Adrenal gland (tissue), 12 donors: ENCODE data around the gene TTC34. TPM values are rescaled to one million over a fixed set of nuclear protein-coding genes. Genes with fewer than 3 reads are reported as not detected.

Source experiments
- DNase-seq, 7 donors: peaks; one replicate each; pipeline ENCODE4 v3.0.0-alpha.2; 2019 to 2020
- H3K27ac ChIP-seq, 5 donors: fragments of 200-600 bp; sonication (generic) in 4 of 5; 1 replicate in 3 of 5; 2 replicates in 2 of 5; pipeline versions ENCODE4 v1.5.1 to v1.8.0; 2016 to 2020; ENCODE audit warnings: mild to moderate bottlenecking in 1 of 5
- H3K27me3 ChIP-seq: fragments of 200-600 bp; 2 replicates; pipeline ENCODE4 v1.8.0; 2021
- H3K36me3 ChIP-seq, 2 donors: fragments of 200-600 bp; replicated peaks in 1 of 2; 1 replicate in 1 of 2; 2 replicates in 1 of 2; pipeline versions ENCODE4 v1.5.1 to v1.8.0; 2018 to 2022
- H3K4me1 ChIP-seq, 2 donors: fragments of 200-600 bp; replicated peaks in 1 of 2; 1 replicate in 1 of 2; 2 replicates in 1 of 2; pipeline versions ENCODE4 v1.5.1 to v1.8.0; 2018 to 2021
- H3K4me3 ChIP-seq, 4 donors: fragments of 200-600 bp; sonication (generic) in 3 of 4; one replicate each; pipeline ENCODE4 v1.5.1; 2016 to 2018
- H3K9me3 ChIP-seq, 3 donors: fragments of 200-600 bp; sonication (generic) in 1 of 3; replicated peaks in 1 of 3; 1 replicate in 2 of 3; 2 replicates in 1 of 3; pipeline versions ENCODE4 v1.5.1 to v1.8.0; 2016 to 2021
- POLR2A ChIP-seq, 2 donors: fragments of 450-650 bp; IDR thresholded peaks; one replicate each; pipeline ENCODE4 v1.6.1; 2017; ENCODE audit warnings: antibody characterized with exemption in 2 of 2, mild to moderate bottlenecking in 2 of 2, moderate library complexity in 1 of 2
- WGBS, 4 donors: extraction: QIAGEN DNeasy Blood & Tissue Kit in 2 of 4; methylation state at CpG; one replicate each; pipeline versions ENCODE4 v1.1.5 to v1.1.7; 2013 to 2017; 5-methylcytosine and 5-hydroxymethylcytosine counted together
- intact Hi-C, 2 donors: fragments of 100-400 bp; cut with DNase I; formaldehyde crosslinking; loops; one replicate each; pipeline versions ENCODE4 v1.14.1 to v1.15.0; 2022 to 2023
- polyA plus RNA-seq, 3 donors: library from polyadenylated mRNA; stranded (reverse); fragments of 200-250 nt in 2 of 3; fragments of 350-450 nt in 1 of 3; fragmentation: Illumina TruSeq in 1 of 3; extraction: RNeasy Lipid Tissue Mini Kit (QIAGEN cat#74804) in 1 of 3; gene quantifications; one replicate each; pipeline ENCODE4 v1.2.3, GENCODE V29; 2013 to 2014
- total RNA-seq, 9 donors: library from RNA; depleted of rRNA in 4 of 9; stranded (reverse); fragments of >200 nt in 4 of 9; fragments of 120-200 nt in 1 of 9; fragmentation: NEBNext Ultra II Directional in 1 of 9; extraction: Animal tissue kit (Norgen Biotek cat#: 25700) in 1 of 9; gene quantifications; one replicate each; pipeline versions ENCODE4 v1.1.0 to v1.2.4, GENCODE V29; 2013 to 2023
- TF ChIP-seq, protein P1 (sequence below), 6 experiments: fragments of 450-650 bp in 4 of 6; fragments of 200-600 bp in 2 of 6; sonication (generic) in 1 of 6; IDR thresholded peaks; 1 replicate in 5 of 6; 2 replicates in 1 of 6; pipeline versions ENCODE4 v1.5.1 to v1.8.0; 2016 to 2021; ENCODE audit warnings: antibody characterized with exemption in 6 of 6, mild to moderate bottlenecking in 2 of 6, moderate library complexity in 1 of 6
- donor health status: healthy with polysubstance abuse.
- donor health status: Bipolar disorder and iron deficiency.
- donor health status: DM: yes; HTN: yes; CAD: no.
- donor health status: DM: no; HTN: no; CAD: no.
- donor health status: DM: no; HTN: no; CAD: no.
- donor health status: DM: yes; HTN: yes; CAD: no.

Gene TTC34
- total and polyA plus RNA-seq, 12 donors: 0.12 to 1.9 (median 0.47) TPM

- Histone ChIP-seq H3K4me3 (no peak overlapping the region), H3K27ac (no peak overlapping the region), H3K4me1 (no peaks in the 10 kb centered on the region), H3K9me3 (no peaks in the 10 kb centered on the region), H3K27me3 (peaks cover 4% of the 10 kb centered on the region), H3K36me3 (no peaks in the 10 kb centered on the region)
- DNase-seq: peak in 1 of 7 donors; percentile 3
- WGBS, 4 donors: 83 to 87% (median 86%) methylated on average over 8 to 15 of the region's 15 CpGs; no CpG with 5 or more reads in 1 of the 4 donors
- intact Hi-C loops: no loop called here
- TF ChIP-seq, protein P1, sequence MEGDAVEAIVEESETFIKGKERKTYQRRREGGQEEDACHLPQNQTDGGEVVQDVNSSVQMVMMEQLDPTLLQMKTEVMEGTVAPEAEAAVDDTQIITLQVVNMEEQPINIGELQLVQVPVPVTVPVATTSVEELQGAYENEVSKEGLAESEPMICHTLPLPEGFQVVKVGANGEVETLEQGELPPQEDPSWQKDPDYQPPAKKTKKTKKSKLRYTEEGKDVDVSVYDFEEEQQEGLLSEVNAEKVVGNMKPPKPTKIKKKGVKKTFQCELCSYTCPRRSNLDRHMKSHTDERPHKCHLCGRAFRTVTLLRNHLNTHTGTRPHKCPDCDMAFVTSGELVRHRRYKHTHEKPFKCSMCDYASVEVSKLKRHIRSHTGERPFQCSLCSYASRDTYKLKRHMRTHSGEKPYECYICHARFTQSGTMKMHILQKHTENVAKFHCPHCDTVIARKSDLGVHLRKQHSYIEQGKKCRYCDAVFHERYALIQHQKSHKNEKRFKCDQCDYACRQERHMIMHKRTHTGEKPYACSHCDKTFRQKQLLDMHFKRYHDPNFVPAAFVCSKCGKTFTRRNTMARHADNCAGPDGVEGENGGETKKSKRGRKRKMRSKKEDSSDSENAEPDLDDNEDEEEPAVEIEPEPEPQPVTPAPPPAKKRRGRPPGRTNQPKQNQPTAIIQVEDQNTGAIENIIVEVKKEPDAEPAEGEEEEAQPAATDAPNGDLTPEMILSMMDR (IDR thresholded peaks at IDR 0.05): no peak
- TF ChIP-seq POLR2A (IDR thresholded peaks at IDR 0.05): no peak
Observed at GRCh38 chr1:2606396-2606880, 195.1 kb downstream of the TTC34 start.

- DNase-seq: peak in 3 of 7 donors; percentile 5 to 14 (median 11)
- no peak overlapping the region for H3K4me3 ChIP-seq
- intact Hi-C loops: no loop called here
- no peak overlapping the region for H3K27ac ChIP-seq
- H3K4me1 ChIP-seq: no peaks in the 10 kb centered on the region
- H3K27me3 ChIP-seq: peaks cover 4% of the 10 kb centered on the region
- TF ChIP-seq POLR2A (IDR thresholded peaks at IDR 0.05): no peak
- TF ChIP-seq, protein P1 (IDR thresholded peaks at IDR 0.05): no peak
- 76 to 84% (median 79%) methylated on average over 10 to 48 of the region's 48 CpGs for WGBS, 4 donors
- no peaks in the 10 kb centered on the region for H3K36me3 ChIP-seq
- H3K9me3 ChIP-seq: no peaks in the 10 kb centered on the region
Observed at GRCh38 chr1:2605509-2606395, 195.7 kb downstream of the TTC34 start.

GRCh38 chr1:2604844-2605508 is 196.5 kb downstream of the TTC34 start:
- H3K4me1 ChIP-seq: no peaks in the 10 kb centered on the region
- peak in 2 of 7 donors; percentile 5 to 12 for DNase-seq
- no peaks in the 10 kb centered on the region for H3K36me3 ChIP-seq
- WGBS, 4 donors: 72 to 85% (median 82%) methylated on average over 6 to 14 of the region's 14 CpGs
- peaks cover 4% of the 10 kb centered on the region for H3K27me3 ChIP-seq
- H3K9me3 ChIP-seq: no peaks in the 10 kb centered on the region
- no peak overlapping the region for H3K27ac ChIP-seq
- no peak overlapping the region for H3K4me3 ChIP-seq
- intact Hi-C loops: no loop called here
- TF ChIP-seq POLR2A (IDR thresholded peaks at IDR 0.05): no peak
- TF ChIP-seq, protein P1 (IDR thresholded peaks at IDR 0.05): no peak

GRCh38 chr1:2604156-2604843 is 197.2 kb downstream of the TTC34 start:
- Histone ChIP-seq H3K27ac (no peak overlapping the region), H3K4me1 (no peaks in the 10 kb centered on the region), H3K36me3 (no peaks in the 10 kb centered on the region), H3K27me3 (peaks cover 4% of the 10 kb centered on the region), H3K4me3 (no peak overlapping the region), H3K9me3 (peaks cover 0 to 2% (median 0%) of the 10 kb centered on the region in 3 donors)
- TF ChIP-seq POLR2A (IDR thresholded peaks at IDR 0.05): no peak
- TF ChIP-seq, protein P1 (IDR thresholded peaks at IDR 0.05): no peak
- intact Hi-C loops: no loop called here
- peak in 2 of 7 donors; percentile 9 to 15 for DNase-seq
- WGBS, 4 donors: 76 to 91% (median 88%) methylated on average over 2 to 19 of the region's 19 CpGs
